HepG2 (cell line): ENCODE results near the gene HCRT. TPM values are rescaled to one million over a fixed set of nuclear protein-coding genes. Genes with fewer than 3 reads are reported as not detected.

Experiments
- AGO1 ChIP-seq: fragments of 200-400 bp; formaldehyde crosslinking; IDR thresholded peaks from 2 replicates; pipeline ENCODE4 v1.6.1; 2017; ENCODE audit warnings: mild to moderate bottlenecking, low read depth, low read length, moderate library complexity; ENCODE audit not compliant: poor library complexity, severe bottlenecking
- AKAP8 ChIP-seq: sonication (generic); formaldehyde crosslinking; IDR thresholded peaks from 2 replicates; pipeline ENCODE4 v1.5.1; 2020; ENCODE audit warnings: mild to moderate bottlenecking, missing genetic modification reagents
- ARNTL ChIP-seq: sonication (generic); formaldehyde crosslinking; IDR thresholded peaks from 2 replicates; pipeline ENCODE4 v1.4.0; 2020; ENCODE audit warnings: mild to moderate bottlenecking, missing genetic modification reagents
- CBX1 ChIP-seq: IDR thresholded peaks from one replicate; pipeline ENCODE4 v1.6.1; 2016; ENCODE audit warnings: antibody characterized with exemption, low read depth
- EEA1 ChIP-seq: sonication (generic); formaldehyde crosslinking; IDR thresholded peaks from 2 replicates; pipeline ENCODE4 v1.5.1; 2020; ENCODE audit warnings: mild to moderate bottlenecking, missing genetic modification reagents, borderline replicate concordance
- MAF1 ChIP-seq: sonication (generic); formaldehyde crosslinking; IDR thresholded peaks from 2 replicates; pipeline ENCODE4 v1.5.0; 2020; ENCODE audit warnings: missing genetic modification reagents, borderline replicate concordance
- PCBP1 ChIP-seq: fragments of 200-400 bp; formaldehyde crosslinking; IDR thresholded peaks from 2 replicates; pipeline ENCODE4 v1.6.1; 2017; ENCODE audit warnings: mild to moderate bottlenecking, low read depth, low read length, borderline replicate concordance
- POGZ ChIP-seq: sonication (generic); formaldehyde crosslinking; IDR thresholded peaks from 2 replicates; pipeline ENCODE4 v1.4.0; 2020; ENCODE audit warnings: mild to moderate bottlenecking, missing genetic modification reagents
- RBM39 ChIP-seq: fragments of 200-400 bp; formaldehyde crosslinking; IDR thresholded peaks from one replicate; pipeline ENCODE4 v1.6.1; 2018; ENCODE audit warnings: antibody characterized with exemption, mild to moderate bottlenecking, low read depth, low read length; ENCODE audit not compliant: poor library complexity, severe bottlenecking
- SAP130 ChIP-seq: IDR thresholded peaks from 2 replicates; pipeline ENCODE4 v1.6.1; 2016; ENCODE audit warnings: low read depth
- SMYD3 ChIP-seq: sonication (generic); formaldehyde crosslinking; IDR thresholded peaks from 2 replicates; pipeline ENCODE4 v1.8.1; 2023; ENCODE audit warnings: mild to moderate bottlenecking, missing genetic modification reagents
- TARDBP ChIP-seq: sonication (generic); formaldehyde crosslinking; IDR thresholded peaks from 2 replicates; pipeline ENCODE4 v1.8.0; 2022; ENCODE audit warnings: mild to moderate bottlenecking, missing genetic modification reagents
- XRCC5 ChIP-seq: fragments of 200-400 bp; formaldehyde crosslinking; optimal IDR thresholded peaks from 2 replicates; pipeline ENCODE3; 2017; ENCODE audit warnings: mild to moderate bottlenecking, low read length
- ZKSCAN8 ChIP-seq: IDR thresholded peaks from 2 replicates; pipeline ENCODE4 v1.6.1; 2016; ENCODE audit warnings: borderline replicate concordance, missing genetic modification reagents, missing compliant biosample characterization
- ZMYM3 ChIP-seq: sonication (generic); formaldehyde crosslinking; IDR thresholded peaks from 2 replicates; pipeline ENCODE4 v1.5.1; 2020; ENCODE audit warnings: mild to moderate bottlenecking, missing genetic modification reagents
- ZNF30 ChIP-seq: sonication (generic); formaldehyde crosslinking; IDR thresholded peaks from 2 replicates; pipeline ENCODE4 v1.5.0; 2020; ENCODE audit warnings: mild to moderate bottlenecking, missing genetic modification reagents
- ZNF34 ChIP-seq: sonication (generic); formaldehyde crosslinking; IDR thresholded peaks from 2 replicates; pipeline ENCODE4 v1.4.0; 2020; ENCODE audit warnings: mild to moderate bottlenecking, missing genetic modification reagents, borderline replicate concordance
- ZNF496 ChIP-seq: sonication (generic); formaldehyde crosslinking; IDR thresholded peaks from 2 replicates; pipeline ENCODE4 v1.8.1; 2023; ENCODE audit warnings: mild to moderate bottlenecking, moderate library complexity, missing genetic modification reagents; ENCODE audit not compliant: insufficient replicate concordance
- ZNF660 ChIP-seq: sonication (generic); formaldehyde crosslinking; IDR thresholded peaks from 2 replicates; pipeline ENCODE4 v1.5.1; 2020; ENCODE audit warnings: mild to moderate bottlenecking, low read depth, missing genetic modification reagents, borderline replicate concordance
- ZNF724P ChIP-seq: sonication (generic); formaldehyde crosslinking; IDR thresholded peaks from 2 replicates; pipeline ENCODE4 v1.8.0; 2022; ENCODE audit warnings: missing genetic modification reagents, borderline replicate concordance
- ZNF749 ChIP-seq: sonication (generic); formaldehyde crosslinking; IDR thresholded peaks from 2 replicates; pipeline ENCODE4 v1.8.0; 2022; ENCODE audit warnings: mild to moderate bottlenecking, missing genetic modification reagents, moderate library complexity, borderline replicate concordance
- ZSCAN31 ChIP-seq: sonication (generic); formaldehyde crosslinking; IDR thresholded peaks from 2 replicates; pipeline ENCODE4 v1.5.0; 2020; ENCODE audit warnings: low read depth, mild to moderate bottlenecking, missing genetic modification reagents
- polyA plus RNA-seq, 8 experiments: library from polyadenylated mRNA; depleted of rRNA in 3 of 8; stranded (reverse) in 7 of 8; unstranded in 1 of 8; fragments of >200 nt; fragmentation: Illumina TruSeq in 4 of 8; extraction: Trizol in 4 of 8; gene quantifications; 2 replicates each; pipeline versions ENCODE4 v1.2.1 to v1.2.3, GENCODE V29; 2011 to 2016; ENCODE audit warnings: low read depth in 4 of 8, missing spikeins in 1 of 8, mixed read lengths in 1 of 8; ENCODE audit not compliant: insufficient read depth in 1 of 8
- total RNA-seq, 5 experiments: library from RNA; depleted of rRNA; stranded (reverse); fragments of >200 nt; fragmentation: Illumina TruSeq; extraction: Trizol; gene quantifications; 2 replicates each; pipeline ENCODE4 v1.2.3, GENCODE V29; 2016; ENCODE audit warnings: low read depth in 1 of 5
- TF ChIP-seq, protein P1 (sequence below): sonication (generic); formaldehyde crosslinking; IDR thresholded peaks from 2 replicates; pipeline ENCODE4 v1.9.0; 2021; ENCODE audit warnings: missing genetic modification reagents, borderline replicate concordance
- TF ChIP-seq, protein P2 (sequence below): sonication (generic); formaldehyde crosslinking; IDR thresholded peaks from 2 replicates; pipeline ENCODE4 v1.8.0; 2022; ENCODE audit warnings: mild to moderate bottlenecking, missing genetic modification reagents, borderline replicate concordance
- TF ChIP-seq, protein P3 (sequence below): sonication (generic); formaldehyde crosslinking; IDR thresholded peaks from 2 replicates; pipeline ENCODE4 v1.4.0; 2020; ENCODE audit warnings: mild to moderate bottlenecking, missing genetic modification reagents
- TF ChIP-seq, protein P4 (sequence below): sonication (generic); formaldehyde crosslinking; IDR thresholded peaks from 2 replicates; pipeline ENCODE4 v1.9.0; 2022; ENCODE audit warnings: missing genetic modification reagents, mild to moderate bottlenecking, borderline replicate concordance

HCRT gene
- total and polyA plus RNA-seq, 2 of the 13 experiments (the other 11 are each of a cell fraction or from before 2014, with no cell fraction given) = not detected

DNA sequence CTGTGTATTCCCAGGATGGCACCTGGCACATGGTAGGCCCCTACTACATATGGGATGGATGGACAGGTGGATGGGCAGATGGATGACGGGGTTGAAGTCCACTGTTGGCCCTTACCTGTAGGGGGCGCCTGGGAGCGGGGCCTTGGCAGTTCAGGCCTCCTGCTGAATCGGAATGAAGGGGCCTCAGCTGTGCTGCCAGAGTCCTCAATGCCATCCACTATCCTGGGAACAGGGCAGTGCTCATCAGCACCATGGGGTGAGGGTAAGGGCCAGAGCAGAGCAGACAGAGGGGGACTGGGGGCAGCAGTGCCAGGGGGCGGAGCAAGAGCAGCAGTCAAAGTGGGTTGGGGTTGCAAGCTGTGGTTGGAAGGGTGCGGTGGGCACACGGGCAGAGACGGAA, 22.1 kb downstream of the HCRT start (continued):
- no peak for TF ChIP-seq PCBP1
- no peak for TF ChIP-seq ZNF34 (CRISPR knock-in tag)
- TF ChIP-seq ZSCAN31 (CRISPR knock-in tag) = no peak
- TF ChIP-seq, protein P1, sequence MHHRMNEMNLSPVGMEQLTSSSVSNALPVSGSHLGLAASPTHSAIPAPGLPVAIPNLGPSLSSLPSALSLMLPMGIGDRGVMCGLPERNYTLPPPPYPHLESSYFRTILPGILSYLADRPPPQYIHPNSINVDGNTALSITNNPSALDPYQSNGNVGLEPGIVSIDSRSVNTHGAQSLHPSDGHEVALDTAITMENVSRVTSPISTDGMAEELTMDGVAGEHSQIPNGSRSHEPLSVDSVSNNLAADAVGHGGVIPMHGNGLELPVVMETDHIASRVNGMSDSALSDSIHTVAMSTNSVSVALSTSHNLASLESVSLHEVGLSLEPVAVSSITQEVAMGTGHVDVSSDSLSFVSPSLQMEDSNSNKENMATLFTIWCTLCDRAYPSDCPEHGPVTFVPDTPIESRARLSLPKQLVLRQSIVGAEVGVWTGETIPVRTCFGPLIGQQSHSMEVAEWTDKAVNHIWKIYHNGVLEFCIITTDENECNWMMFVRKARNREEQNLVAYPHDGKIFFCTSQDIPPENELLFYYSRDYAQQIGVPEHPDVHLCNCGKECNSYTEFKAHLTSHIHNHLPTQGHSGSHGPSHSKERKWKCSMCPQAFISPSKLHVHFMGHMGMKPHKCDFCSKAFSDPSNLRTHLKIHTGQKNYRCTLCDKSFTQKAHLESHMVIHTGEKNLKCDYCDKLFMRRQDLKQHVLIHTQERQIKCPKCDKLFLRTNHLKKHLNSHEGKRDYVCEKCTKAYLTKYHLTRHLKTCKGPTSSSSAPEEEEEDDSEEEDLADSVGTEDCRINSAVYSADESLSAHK (CRISPR knock-in tag) = no peak
- peak; percentile 69 for TF ChIP-seq XRCC5
- TF ChIP-seq CBX1 = no peak
- TF ChIP-seq EEA1 (CRISPR knock-in tag) = no peak
- TF ChIP-seq ZNF660 = no peak
- TF ChIP-seq ZNF496 (CRISPR knock-in tag) = no peak
- TF ChIP-seq ZMYM3 (CRISPR knock-in tag) = peak; percentile 34; the same call in 1 of the 2 replicates
- TF ChIP-seq ZKSCAN8 (CRISPR knock-in tag) = no peak
- no peak for TF ChIP-seq SMYD3
- no peak for TF ChIP-seq AGO1
- peak; percentile 42 for TF ChIP-seq RBM39
- no peak for TF ChIP-seq ZNF749 (CRISPR knock-in tag)
- TF ChIP-seq ZNF30 (CRISPR knock-in tag) = no peak
- no peak for TF ChIP-seq TARDBP (CRISPR knock-in tag)
- TF ChIP-seq, protein P2, sequence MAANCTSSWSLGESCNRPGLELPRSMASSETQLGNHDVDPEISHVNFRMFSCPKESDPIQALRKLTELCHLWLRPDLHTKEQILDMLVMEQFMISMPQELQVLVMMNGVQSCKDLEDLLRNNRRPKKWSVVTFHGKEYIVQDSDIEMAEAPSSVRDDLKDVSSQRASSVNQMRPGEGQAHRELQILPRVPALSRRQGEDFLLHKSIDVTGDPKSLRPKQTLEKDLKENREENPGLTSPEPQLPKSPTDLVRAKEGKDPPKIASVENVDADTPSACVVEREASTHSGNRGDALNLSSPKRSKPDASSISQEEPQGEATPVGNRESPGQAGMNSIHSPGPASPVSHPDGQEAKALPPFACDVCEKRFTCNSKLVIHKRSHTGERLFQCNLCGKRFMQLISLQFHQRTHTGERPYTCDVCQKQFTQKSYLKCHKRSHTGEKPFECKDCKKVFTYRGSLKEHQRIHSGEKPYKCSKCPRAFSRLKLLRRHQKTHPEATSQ (CRISPR knock-in tag) = no peak
- no peak for TF ChIP-seq POGZ (CRISPR knock-in tag)
- TF ChIP-seq ZNF724P (CRISPR knock-in tag) = no peak
- TF ChIP-seq, protein P3, sequence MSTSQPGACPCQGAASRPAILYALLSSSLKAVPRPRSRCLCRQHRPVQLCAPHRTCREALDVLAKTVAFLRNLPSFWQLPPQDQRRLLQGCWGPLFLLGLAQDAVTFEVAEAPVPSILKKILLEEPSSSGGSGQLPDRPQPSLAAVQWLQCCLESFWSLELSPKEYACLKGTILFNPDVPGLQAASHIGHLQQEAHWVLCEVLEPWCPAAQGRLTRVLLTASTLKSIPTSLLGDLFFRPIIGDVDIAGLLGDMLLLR (CRISPR knock-in tag) = peak; percentile 18; the same call in 1 of the 2 replicates
- TF ChIP-seq, protein P4, sequence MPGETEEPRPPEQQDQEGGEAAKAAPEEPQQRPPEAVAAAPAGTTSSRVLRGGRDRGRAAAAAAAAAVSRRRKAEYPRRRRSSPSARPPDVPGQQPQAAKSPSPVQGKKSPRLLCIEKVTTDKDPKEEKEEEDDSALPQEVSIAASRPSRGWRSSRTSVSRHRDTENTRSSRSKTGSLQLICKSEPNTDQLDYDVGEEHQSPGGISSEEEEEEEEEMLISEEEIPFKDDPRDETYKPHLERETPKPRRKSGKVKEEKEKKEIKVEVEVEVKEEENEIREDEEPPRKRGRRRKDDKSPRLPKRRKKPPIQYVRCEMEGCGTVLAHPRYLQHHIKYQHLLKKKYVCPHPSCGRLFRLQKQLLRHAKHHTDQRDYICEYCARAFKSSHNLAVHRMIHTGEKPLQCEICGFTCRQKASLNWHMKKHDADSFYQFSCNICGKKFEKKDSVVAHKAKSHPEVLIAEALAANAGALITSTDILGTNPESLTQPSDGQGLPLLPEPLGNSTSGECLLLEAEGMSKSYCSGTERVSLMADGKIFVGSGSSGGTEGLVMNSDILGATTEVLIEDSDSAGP (CRISPR knock-in tag) = peak; percentile 44; the same call in 1 of the 2 replicates
- no peak for TF ChIP-seq MAF1 (CRISPR knock-in tag)
- 0 out of 2 replicates have a peak, but pooled peaks have one; percentile 32 for TF ChIP-seq SAP130 (CRISPR knock-in tag)
- no peak for TF ChIP-seq ARNTL (CRISPR knock-in tag)
- no peak for TF ChIP-seq AKAP8 (CRISPR knock-in tag)
